Cerebellar nuclear complex (tissue), 1 donor: ENCODE results near the gene EMC8.
"Not testable (repeated sequence)": the region's sequence is repeated elsewhere in the genome, so short reads cannot be mapped to it uniquely, and the experiment has no call there.

Source experiments
- DNase-seq, 2 experiments: peaks; one replicate each; lab custom pipeline; 2025; lab: John Stamatoyannopoulos, UW

The EMC8 gene

GRCh38 chr16:85812811-85813700 is 13.7 kb upstream of the EMC8 start:
- no peak for DNase-seq

DNA sequence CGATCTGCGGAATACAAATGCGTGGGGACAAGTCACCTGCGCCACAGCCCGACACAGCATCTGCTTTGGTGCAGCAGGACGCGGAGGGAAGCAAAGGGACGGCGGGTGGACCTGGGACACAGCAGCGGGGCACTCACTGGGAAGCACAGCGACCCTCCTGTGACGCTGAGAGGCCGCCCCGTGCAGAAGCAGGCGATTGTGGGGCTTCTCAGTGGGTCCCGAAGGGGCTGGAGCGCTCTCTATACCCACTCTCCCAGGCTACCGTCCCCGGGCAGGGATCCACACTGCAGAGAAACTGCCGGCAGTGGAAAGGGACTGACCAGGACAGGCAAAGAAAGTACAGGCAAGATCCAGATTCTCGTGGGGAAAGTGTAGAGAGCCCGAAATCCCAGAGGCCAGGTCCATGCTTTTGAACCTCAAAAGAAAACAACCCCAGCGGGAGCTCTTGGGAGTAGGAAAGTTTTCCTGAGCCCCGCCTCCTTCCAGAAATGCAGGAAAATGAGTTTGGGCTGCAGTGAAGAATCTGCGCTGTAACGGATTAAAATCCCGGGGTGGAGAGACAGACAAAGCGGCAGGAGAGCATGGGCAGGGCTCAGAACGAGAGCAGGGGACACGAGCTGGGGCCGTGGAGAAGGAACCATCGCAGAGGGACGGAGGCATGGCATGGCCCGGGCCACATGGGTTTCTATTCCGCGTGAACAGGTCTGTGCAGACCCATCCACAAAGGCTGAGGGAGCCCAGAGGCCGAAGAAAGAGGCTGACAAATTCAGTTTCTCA is 12.9 kb upstream of the EMC8 start:
- DNase-seq = no peak

GRCh38 chr16:85810742-85811115 is 11.4 kb upstream of the EMC8 start:
- DNase-seq = no peak

DNA sequence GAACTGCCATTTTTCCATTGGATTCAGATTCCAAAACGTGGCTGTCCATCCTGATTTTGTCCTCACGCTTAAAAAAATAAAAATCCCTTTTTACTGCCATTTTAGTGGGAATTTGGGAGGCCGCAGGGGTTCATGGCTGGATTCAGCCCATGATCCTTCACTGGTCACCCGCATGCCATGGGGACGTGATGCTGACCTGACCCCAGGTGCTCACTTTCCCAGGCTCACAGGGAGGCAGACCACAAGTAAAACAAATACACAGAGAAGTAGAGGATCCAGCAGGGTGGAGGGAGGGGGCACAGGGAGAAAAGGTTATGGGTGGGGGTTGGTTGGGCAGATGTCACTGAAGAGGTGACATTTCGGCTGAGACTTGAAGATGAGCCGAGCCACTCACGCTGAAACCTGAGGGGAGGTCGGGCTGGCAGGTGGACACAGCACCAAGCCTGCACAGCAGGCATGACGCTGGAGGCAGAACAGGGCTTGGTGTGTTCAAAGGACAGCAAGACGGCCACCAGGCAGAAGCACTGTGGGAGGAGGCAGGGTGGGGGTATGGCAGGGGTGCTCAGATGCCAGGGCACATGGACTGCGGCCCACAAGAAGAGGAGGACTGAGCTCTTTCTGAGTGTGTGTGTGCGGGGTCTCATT is 10.9 kb upstream of the EMC8 start:
- no peak for DNase-seq

DNA sequence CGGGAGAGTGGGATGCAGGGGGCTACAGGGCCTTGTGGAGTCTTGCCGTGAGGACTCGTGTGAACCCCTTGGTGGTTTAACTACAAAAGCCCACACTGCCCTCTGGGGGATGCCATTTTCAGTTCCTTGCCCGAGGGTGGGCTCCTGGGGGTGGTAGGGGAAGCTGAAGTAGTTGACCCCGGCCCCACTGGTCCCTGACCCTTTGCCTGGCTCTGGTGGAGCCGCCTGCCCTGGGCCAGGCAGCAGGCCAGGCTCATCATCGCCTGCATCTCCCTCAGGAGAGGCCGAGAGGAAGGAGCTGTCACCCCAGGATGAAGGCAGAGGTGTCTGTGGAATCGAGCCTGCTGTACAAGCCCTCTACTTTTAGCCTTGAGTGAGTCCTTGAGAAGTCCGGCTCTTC is 10.3 kb upstream of the EMC8 start:
- DNase-seq = no peak

DNA sequence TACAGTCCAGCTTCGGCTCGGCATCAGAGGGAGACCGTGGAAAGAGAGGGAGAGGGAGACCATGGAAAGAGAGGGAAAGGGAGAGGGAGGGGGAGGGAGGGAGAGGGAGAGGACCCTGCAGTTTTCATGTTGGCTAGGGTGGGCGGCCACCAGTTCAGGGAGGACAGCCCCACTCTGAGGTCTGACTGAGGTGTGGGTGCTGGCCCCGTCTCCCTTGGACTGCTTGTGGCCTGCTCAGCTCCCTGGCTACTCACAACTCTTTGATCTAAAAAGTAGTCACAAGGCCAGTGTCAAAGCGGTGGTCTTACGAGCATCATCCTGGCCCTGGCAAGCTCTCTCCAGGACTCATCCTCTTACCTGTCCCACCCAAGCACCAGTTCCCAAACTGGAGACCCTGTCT is 9.6 kb upstream of the EMC8 start:
- no peak for DNase-seq

DNA sequence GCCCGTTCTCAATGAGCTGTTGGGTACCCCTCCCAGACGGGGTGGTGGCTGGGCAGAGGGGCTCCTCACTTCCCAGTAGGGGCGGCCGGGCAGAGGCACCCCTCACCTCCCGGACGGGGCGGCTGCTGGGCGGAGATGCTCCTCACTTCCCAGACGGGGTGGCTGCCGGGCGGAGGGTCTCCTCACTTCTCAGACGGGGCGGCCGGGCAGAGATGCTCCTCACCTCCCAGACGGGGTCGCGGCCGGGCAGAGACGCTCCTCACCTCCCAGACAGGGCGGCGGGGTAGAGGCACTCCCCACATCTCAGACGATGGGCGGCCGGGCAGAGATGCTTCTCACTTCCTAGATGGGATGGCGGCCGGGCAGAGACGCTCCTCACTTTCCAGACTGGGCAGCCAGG is 8.8 kb upstream of the EMC8 start:
- DNase-seq = not testable (repeated sequence)

DNA sequence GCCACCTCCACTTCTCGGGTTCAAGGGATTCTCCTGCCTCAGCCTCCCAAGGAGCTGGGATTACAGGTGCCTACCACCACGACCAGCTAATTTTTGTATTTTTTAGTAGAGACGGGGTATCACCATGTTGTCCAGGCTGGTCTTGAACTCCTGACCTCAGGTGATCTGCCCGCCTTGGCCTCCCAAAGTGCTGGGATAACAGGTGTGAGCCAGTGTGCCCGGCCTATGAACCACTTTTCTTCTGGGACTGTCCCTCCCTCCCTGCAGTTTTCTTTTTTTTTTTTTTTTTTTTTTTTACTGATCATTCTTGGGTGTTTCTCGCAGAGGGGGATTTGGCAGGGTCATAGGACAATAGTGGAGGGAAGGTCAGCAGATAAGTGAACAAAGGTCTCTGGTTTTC is 8.0 kb upstream of the EMC8 start:
- DNase-seq = not testable (repeated sequence)

DNA sequence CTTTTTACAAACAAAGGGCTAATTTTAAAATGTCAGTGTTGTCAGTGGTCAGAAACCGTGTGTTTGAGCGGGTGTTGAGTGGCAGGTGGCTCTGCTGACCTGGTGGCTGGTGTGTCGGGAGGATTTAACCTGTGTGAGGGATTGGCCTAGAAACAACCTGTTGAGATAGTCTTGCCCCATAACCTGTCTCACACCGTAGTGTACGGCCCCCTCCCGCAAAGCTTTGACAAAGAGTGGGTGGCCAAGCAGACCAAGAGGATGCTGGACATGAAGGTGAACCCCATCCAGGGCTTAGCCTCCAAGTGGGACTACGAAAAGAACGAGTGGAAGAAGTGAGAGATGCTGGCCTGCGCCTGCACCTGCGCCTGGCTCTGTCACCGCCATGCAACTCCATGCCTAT is 7.2 kb upstream of the EMC8 start:
- no peak for DNase-seq

DNA sequence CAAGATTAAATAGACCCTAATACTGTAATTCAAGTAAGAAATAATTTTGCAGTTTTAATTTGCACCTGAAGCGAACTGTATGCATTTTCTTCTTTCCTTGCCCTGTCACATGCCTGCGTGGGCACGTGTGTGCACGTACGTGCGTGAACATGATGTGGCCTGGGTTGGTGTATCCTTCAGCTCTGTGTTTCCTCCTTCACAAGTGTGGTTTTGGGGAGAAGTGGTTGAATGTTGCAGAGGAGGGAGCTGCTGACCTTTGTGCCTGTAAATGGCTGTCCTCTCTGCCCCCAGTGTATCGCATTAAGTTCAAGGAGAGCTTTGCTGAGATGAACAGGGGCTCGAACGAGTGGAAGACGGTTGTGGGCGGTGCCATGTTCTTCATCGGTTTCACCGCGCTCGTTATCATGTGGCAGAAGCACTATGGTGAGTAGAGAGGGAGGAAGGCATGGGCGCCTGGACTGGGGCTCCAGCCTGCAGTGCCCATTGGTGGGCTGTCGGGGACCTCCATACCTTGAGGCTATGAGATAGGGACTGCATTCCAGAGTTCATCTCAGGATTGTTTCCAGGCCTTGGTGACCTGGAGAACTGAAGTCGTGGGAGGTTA is 6.2 kb upstream of the EMC8 start:
- DNase-seq = no peak

- DNase-seq = no peak
Observed at GRCh38 chr16:85803570-85803969, 4.2 kb upstream of the EMC8 start.

DNA sequence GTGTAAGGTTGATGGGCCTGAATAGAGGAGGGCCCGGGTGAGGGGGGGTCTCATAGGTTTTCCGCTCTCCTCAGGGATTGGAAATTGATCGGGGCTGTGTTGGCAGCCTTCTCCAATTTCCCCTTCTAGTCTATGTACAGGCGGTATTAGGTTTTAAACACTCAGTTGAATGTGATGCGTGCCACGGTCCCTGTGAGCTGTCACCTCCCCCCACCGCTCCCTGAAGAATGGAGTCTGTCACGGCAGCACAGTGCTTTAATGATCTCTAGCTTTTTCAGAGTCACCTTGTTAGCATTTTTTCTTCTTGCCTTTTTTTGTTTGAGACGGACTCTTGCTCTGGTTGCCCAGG is 951 bp upstream of the EMC8 start:
- no peak for DNase-seq

DNA sequence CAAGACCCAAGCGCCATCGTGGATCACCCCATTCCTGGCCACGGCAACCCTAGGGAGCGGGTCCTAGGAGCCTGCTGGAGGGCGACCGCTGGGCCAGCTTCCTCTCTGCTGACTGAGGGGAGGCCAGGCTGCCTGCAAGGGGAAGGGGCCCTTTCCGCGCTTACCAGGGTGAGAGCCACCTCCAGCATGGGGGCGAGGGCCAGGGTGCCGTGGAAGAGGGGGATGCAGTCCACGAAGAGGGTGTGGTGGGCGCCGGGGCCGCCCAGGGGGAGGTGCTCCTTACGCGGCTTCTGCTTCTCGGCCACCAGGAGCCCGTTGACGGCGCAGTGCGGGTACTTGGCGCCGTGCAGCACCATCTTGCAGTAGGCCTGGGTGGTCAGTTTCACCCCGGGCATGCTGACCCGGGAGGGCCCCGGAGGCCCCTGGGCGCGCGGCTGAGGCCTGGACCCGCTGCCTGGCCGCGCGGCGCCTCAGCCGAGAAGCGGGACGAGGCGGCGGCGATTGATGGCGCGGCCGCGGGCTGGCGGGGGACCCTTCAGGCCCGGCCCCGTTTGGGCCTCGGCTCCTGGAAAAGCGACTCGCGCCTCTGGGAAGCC is 345 bp downstream of the EMC8 start:
- DNase-seq = no peak

DNA sequence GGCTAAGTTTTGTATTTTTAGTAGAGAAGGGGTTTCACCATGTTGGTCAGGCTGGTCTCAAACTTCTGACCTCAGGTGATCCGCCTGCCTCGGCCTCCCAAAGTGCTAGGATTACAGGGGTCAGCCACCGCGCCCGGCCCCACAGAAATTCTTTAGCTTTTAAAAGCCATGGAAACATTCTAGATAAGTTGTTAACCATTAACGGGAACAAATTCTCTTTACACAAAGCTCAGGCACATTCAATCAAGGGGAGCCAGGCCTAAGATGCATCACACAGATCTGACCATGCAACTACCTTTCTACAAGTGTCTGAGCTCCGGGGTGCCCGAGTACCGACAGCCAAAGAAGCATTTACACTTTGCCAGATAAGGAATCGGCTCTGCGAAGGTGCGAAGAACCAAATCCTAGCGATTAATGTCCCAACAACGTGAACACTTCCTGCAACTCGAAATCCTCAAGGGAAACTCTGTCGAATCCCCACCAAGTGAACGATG is 1.0 kb downstream of the EMC8 start:
- no peak for DNase-seq

- DNase-seq = no peak
Observed at GRCh38 chr16:85796599-85796998, 2.7 kb downstream of the EMC8 start.

- DNase-seq = no peak
Observed at GRCh38 chr16:85796152-85796551, 3.2 kb downstream of the EMC8 start.

DNA sequence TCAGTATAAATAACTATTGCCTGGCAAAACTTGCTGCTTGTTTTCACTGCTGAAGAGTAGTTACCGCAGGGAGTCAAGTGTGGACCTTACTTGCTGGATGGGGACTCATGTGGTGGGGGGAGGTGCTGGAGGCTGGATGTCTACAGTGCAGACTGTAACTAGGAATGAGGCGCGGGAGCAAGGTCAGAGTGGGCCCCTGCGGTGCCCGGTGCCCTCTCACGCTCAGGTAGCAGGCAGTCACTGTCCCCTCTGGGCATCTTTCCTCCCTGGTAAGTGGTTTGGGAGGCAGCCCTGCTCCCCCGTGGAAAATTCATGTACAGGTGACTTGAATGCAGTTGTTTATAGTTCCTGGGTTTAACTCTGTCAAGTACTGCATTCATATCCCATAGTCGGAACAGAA is 4.6 kb downstream of the EMC8 start:
- DNase-seq = no peak

GRCh38 chr16:85793662-85794298 is 5.6 kb downstream of the EMC8 start:
- no peak for DNase-seq

DNA sequence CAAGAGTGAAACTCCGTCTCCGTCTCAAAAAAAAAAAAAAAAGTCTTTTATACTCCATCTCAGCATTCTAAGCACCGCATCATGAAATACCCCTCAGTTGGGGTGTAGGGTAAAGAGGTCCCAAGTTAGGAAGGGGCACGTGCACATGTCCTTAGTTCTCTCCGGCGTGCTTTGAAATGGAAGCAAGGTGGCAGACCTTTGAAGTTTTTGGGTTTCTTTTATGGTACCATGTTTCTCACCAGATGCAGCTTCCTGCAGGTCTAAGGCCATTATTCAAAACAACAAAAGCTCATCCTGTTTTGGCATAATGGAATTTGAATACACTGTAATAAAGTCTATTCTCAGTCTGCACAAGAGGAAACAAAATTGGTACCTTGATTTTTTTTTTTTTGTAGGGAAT is 9.6 kb downstream of the EMC8 start:
- no peak for DNase-seq

- no peak for DNase-seq
Observed at GRCh38 chr16:85788819-85789218, 10.5 kb downstream of the EMC8 start.

DNA sequence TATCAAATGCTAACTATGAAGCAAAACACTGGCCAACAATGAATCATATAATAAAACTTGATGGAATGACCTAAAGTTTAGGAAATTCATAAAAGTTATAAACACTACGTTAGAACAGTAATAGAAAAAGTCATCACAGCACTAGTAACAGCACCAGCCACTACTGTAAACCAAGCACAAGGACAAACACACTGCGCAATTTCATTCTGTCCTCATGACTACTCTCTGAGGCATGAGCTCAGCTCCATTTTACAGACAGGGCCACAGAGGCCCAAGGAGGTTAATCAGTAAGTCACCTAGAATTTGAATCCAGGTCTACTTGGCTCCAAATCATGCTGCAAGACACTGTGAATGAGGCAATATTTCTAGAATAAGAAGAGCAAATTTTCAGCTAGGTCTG is 13.4 kb downstream of the EMC8 start:
- DNase-seq = no peak

DNA sequence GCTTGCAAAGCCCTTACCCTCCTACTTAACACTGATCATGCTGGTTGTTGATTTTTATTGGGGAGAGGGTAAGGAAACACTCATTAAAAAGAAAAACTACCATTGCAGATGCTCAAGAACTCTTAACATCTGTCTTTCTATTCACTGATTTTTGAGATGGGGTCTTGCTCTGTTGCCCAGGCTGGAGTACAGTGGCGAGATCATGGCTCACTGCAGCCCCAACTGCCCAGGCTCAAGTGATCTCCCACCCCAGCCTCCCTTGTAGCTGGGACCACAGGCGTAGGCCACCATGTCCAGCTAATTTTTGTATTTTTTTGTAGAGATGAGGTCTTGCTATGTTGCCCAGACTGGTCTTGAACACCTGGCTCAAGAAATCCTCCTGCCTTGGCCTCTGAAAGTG is 14.5 kb downstream of the EMC8 start:
- no peak for DNase-seq
